Stomach (tissue), 9 donors: ENCODE results near the gene VANGL1. TPM values are rescaled to one million over a fixed set of nuclear protein-coding genes. Genes with fewer than 3 reads are reported as not detected.
A peak's percentile ranks its signal among the peaks of the same experiment; 100 is the strongest.

Experiments used
- DNase-seq, 2 donors: peaks; one replicate each; pipeline versions ENCODE4 v3.0.0 to v3.0.0-alpha.2; 2013 to 2019
- H3K27ac ChIP-seq, 5 donors: fragments of 200-600 bp in 4 of 5; sonication (generic) in 4 of 5; one replicate each; pipeline ENCODE4 v1.5.1; 2013 to 2019; ENCODE audit warnings: mild to moderate bottlenecking in 1 of 5, moderate library complexity in 1 of 5
- H3K27me3 ChIP-seq, 3 donors: fragments of 200-600 bp; sonication (generic); one replicate each; pipeline ENCODE4 v1.5.1; 2017 to 2019; ENCODE audit warnings: mixed run types in 1 of 3
- H3K36me3 ChIP-seq, 4 donors: fragments of 200-600 bp; sonication (generic); 1 replicate in 3 of 4; 2 replicates in 1 of 4; pipeline ENCODE4 v1.5.1; 2016 to 2019
- H3K4me1 ChIP-seq, 4 donors: fragments of 200-600 bp; sonication (generic); one replicate each; pipeline ENCODE4 v1.5.1; 2016 to 2019
- H3K4me3 ChIP-seq, 4 donors: fragments of 200-600 bp; sonication (generic) in 3 of 4; one replicate each; pipeline ENCODE4 v1.5.1; 2016 to 2019; ENCODE audit warnings: mild to moderate bottlenecking in 1 of 4
- H3K9me3 ChIP-seq, 4 donors: fragments of 200-600 bp; sonication (generic); one replicate each; pipeline ENCODE4 v1.5.1; 2016 to 2019
- EP300 ChIP-seq: sonication (generic); formaldehyde crosslinking; IDR thresholded peaks from one replicate; pipeline ENCODE4 v1.6.1; 2017; ENCODE audit warnings: antibody characterized with exemption
- POLR2A ChIP-seq, 4 donors: fragments of 450-650 bp; IDR thresholded peaks; one replicate each; pipeline ENCODE4 v1.6.1; 2016; ENCODE audit warnings: antibody characterized with exemption in 4 of 4, control low read depth in 2 of 4, mild to moderate bottlenecking in 1 of 4, moderate library complexity in 1 of 4
- POLR2AphosphoS5 ChIP-seq, 3 donors: sonication (generic); formaldehyde crosslinking; IDR thresholded peaks; one replicate each; pipeline ENCODE4 v1.6.1; 2016; ENCODE audit warnings: antibody characterized with exemption in 3 of 3
- WGBS, 5 donors: extraction: QIAGEN DNeasy Blood & Tissue Kit in 3 of 5; methylation state at CpG; one replicate each; pipeline versions ENCODE4 v1.1.5 to v1.1.7; 2013 to 2018; 5-methylcytosine and 5-hydroxymethylcytosine counted together
- intact Hi-C: fragments of 100-400 bp; cut with DNase I; formaldehyde crosslinking; loops from one replicate; pipeline ENCODE4 v1.15.1; 2023; ENCODE audit warnings: low total_unique reads
- polyA plus RNA-seq, 3 donors: library from polyadenylated mRNA; stranded (reverse); fragments of 200-250 nt; gene quantifications; one replicate each; pipeline ENCODE4 v1.2.3, GENCODE V29; 2013
- total RNA-seq, 5 donors: library from RNA; depleted of rRNA; stranded (reverse); fragments of >200 nt; gene quantifications; one replicate each; pipeline versions ENCODE4 v1.1.0 to v1.2.3, GENCODE V29; 2014 to 2016
- TF ChIP-seq, protein P1 (sequence below), 7 experiments: fragments of 450-650 bp in 4 of 7; fragments of 200-600 bp in 3 of 7; sonication (generic) in 3 of 7; IDR thresholded peaks; one replicate each; pipeline ENCODE4 v1.5.1; 2016 to 2019; ENCODE audit warnings: antibody characterized with exemption in 7 of 7, control low read depth in 2 of 7, mild to moderate bottlenecking in 1 of 7
- donor health status: healthy with polysubstance abuse.
- donor health status: Bipolar disorder and iron deficiency.
- donor health status: healthy.

VANGL1 gene
- total and polyA plus RNA-seq, 8 donors = 1.4 to 9.4 (median 4.7) TPM

DNA sequence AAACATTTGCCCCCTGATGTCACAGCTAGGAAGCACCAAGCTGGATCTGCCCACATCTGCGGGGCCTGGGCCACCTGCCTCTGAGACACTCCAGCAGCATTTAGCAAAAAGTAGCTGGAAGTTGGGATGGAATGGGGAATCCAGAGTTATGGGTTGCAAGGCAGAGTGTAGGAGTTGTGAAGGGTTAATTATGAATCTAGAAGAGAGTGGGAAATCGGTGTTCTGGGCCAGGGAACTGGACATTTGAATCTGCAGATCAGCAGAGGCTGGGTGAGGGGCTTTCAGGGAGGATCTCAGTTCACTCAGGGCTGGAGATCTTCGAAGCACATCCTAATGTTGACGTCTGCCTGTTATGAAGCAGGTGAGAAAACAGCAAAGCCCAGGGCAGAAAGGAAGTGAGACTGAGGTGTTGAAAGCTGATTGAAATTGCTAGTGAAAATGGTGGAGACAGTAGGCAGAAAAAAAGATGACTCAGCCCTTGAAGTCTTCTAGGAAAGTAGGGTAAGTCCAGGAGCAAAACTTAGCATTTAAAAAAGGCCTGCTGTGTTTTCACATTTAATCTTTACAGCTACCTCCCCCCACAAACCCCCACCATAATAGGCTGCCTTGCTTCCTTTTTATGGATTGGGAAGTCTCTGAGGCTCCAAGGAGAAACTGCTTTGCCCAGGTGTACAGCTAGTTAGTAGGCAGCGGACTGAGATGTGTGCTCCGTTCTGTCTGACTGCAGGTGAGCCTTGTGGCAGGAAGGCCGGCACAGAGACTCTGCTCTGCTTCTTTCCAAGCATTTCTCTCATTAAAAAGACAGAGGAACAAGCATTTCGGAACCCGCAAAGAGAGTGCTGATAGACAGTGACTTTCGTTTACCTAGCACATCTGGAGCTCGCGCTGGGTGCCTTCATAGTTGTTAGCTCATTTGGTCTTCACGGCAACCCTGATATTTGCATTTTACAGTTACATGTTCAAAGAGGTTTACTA is 7.2 kb downstream of the VANGL1 start:
- intact Hi-C loops = no loop called here
- peaks cover 24 to 76% (median 41%) of the 10 kb centered on the region in 4 donors for H3K4me1 ChIP-seq
- TF ChIP-seq, protein P1, sequence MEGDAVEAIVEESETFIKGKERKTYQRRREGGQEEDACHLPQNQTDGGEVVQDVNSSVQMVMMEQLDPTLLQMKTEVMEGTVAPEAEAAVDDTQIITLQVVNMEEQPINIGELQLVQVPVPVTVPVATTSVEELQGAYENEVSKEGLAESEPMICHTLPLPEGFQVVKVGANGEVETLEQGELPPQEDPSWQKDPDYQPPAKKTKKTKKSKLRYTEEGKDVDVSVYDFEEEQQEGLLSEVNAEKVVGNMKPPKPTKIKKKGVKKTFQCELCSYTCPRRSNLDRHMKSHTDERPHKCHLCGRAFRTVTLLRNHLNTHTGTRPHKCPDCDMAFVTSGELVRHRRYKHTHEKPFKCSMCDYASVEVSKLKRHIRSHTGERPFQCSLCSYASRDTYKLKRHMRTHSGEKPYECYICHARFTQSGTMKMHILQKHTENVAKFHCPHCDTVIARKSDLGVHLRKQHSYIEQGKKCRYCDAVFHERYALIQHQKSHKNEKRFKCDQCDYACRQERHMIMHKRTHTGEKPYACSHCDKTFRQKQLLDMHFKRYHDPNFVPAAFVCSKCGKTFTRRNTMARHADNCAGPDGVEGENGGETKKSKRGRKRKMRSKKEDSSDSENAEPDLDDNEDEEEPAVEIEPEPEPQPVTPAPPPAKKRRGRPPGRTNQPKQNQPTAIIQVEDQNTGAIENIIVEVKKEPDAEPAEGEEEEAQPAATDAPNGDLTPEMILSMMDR (IDR thresholded peaks at IDR 0.05) = no peak
- 52 to 61% (median 57%) methylated on average over 13 of the region's 13 CpGs for WGBS, 5 donors
- peaks cover 0 to 25% (median 23%) of the 10 kb centered on the region in 4 donors for H3K36me3 ChIP-seq
- no peak overlapping the region for H3K4me3 ChIP-seq
- no peaks in the 10 kb centered on the region for H3K9me3 ChIP-seq
- DNase-seq = peak in 1 of 2 donors; percentile 43
- peak overlapping the region in 4 of 5 donors; percentile 5 to 55 (median 45) for H3K27ac ChIP-seq
- no peaks in the 10 kb centered on the region for H3K27me3 ChIP-seq

DNA sequence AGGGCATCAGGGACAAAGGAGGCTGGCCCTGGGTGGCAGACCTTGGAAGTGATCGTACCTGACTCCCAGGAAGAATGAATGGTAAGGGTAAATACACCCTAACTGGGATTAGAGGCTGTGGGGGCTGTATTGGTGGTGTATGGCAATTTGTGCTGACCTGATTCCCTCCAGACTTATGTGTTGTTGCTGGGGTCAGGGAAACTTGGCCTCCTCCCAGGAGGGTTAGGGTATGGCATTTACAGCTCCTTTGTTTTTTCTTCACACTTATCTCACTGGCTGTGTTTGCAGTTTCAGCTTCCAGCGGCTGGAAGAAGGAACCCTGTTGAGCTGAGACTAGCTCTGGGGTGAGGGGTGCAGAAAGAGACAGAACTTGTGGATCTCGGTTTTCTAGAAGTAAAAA is 8.2 kb downstream of the VANGL1 start:
- no peak overlapping the region for H3K4me3 ChIP-seq
- WGBS, 5 donors = 23 to 38% (median 35%) methylated on average over 3 of the region's 3 CpGs
- no peaks in the 10 kb centered on the region for H3K9me3 ChIP-seq
- H3K27ac ChIP-seq = peak overlapping the region in 4 of 5 donors; percentile 19 to 55 (median 45)
- peak; percentile 74 to 80 for DNase-seq
- peaks cover 0 to 25% (median 23%) of the 10 kb centered on the region in 4 donors for H3K36me3 ChIP-seq
- peaks cover 28 to 77% (median 49%) of the 10 kb centered on the region in 4 donors for H3K4me1 ChIP-seq
- intact Hi-C loops = no loop called here
- H3K27me3 ChIP-seq = no peaks in the 10 kb centered on the region
- TF ChIP-seq, protein P1 (IDR thresholded peaks at IDR 0.05) = no peak
- TF ChIP-seq POLR2A (IDR thresholded peaks at IDR 0.05) (no peak), POLR2AphosphoS5 (IDR thresholded peaks at IDR 0.05) (no peak), EP300 (no peak)

DNA sequence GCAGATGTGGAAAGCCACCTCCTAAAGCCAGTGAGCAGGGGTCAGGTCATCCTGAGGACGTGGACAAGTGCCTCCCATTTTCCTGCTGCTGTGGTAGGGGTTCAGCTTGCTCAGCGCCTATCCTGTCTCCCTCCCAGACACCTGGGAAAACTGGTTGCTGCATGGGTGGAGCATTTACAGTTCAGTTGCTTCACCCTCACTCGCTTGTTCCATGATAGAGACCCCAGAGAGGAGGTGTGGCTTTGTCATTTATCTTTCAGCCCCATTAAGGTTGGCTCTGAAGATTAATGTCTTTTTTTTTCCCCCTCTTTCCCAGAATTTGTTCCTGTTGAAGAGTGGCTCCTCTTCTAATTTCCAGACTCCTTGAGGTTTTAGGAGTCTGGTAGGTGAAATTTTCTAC is 9.2 kb downstream of the VANGL1 start:
- Histone ChIP-seq H3K27me3 (no peaks in the 10 kb centered on the region), H3K36me3 (peaks cover 0 to 25% (median 23%) of the 10 kb centered on the region in 4 donors), H3K27ac (peak overlapping the region in 1 of 5 donors; percentile 48), H3K4me1 (peaks cover 38 to 80% (median 59%) of the 10 kb centered on the region in 4 donors), H3K4me3 (no peak overlapping the region), H3K9me3 (no peaks in the 10 kb centered on the region)
- peak in 1 of 2 donors; percentile 56 for DNase-seq
- intact Hi-C loops = no loop called here
- TF ChIP-seq, protein P1 (IDR thresholded peaks at IDR 0.05) = no peak
- TF ChIP-seq EP300 (no peak), POLR2AphosphoS5 (IDR thresholded peaks at IDR 0.05) (no peak), POLR2A (IDR thresholded peaks at IDR 0.05) (no peak)
- WGBS, 5 donors = 37 to 65% (median 53%) methylated on average over 3 of the region's 3 CpGs

DNA sequence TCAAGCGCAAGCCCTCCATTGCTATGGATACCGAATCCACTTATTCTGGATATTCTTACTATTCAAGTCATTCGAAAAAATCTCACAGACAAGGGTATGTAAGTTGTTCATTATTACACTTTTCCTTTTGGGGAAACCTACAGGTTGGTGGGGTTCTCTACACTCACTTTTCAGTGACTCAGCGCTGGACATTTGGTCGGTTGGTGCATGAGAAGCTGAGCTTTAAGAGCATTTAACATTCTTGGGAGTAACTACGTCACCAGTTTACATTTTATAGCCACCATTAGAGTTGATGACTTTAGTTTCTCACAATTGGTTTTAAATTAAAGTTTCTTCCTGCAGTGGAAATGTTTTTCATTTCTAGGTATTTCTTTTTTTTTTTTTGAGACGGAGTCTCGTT is 9.6 kb downstream of the VANGL1 start:
- Histone ChIP-seq H3K4me1 (peaks cover 40 to 78% (median 61%) of the 10 kb centered on the region in 4 donors), H3K27me3 (no peaks in the 10 kb centered on the region), H3K9me3 (no peaks in the 10 kb centered on the region), H3K27ac (no peak overlapping the region), H3K36me3 (peaks cover 0 to 25% (median 23%) of the 10 kb centered on the region in 4 donors), H3K4me3 (no peak overlapping the region)
- no peak for DNase-seq
- TF ChIP-seq EP300 (no peak), POLR2AphosphoS5 (IDR thresholded peaks at IDR 0.05) (no peak), POLR2A (IDR thresholded peaks at IDR 0.05) (no peak)
- TF ChIP-seq, protein P1 (IDR thresholded peaks at IDR 0.05) = no peak
- WGBS, 5 donors = 87 to 95% (median 93%) methylated on average over 8 of the region's 8 CpGs
- intact Hi-C loops = no loop called here
